Anterior cingulate cortex (tissue), 58 donors: Measurements from ENCODE around the gene CREG2.
"Not testable (repeated sequence)": the region's sequence is repeated elsewhere in the genome, so short reads cannot be mapped to it uniquely, and the experiment has no call there.

Source experiments
- DNase-seq, 58 donors: peaks; one replicate each; lab custom pipeline; 2025; lab: John Stamatoyannopoulos, UW

Gene CREG2

DNA sequence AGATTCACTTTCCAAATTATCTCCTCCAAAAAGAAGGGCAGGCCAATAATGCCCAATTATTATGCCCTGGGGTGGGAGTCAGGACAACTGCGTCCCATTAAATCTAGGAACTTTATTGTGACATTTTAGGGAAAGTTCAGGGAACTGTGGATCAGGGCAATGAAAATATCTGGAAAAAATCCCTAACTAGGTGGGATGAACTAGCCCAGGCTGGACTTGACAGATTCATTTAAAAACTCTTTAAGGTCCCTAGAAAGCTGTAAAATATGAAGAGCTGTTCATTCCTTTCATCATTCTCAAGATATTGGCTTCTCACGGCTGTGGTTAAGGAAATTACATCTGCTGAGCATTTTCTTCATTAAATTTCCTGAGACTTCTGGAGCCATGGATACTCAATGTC is 8.2 kb downstream of the CREG2 start:
- no peak for DNase-seq

GRCh38 chr2:101375653-101376052 is 11.7 kb downstream of the CREG2 start:
- no peak for DNase-seq

- no peak for DNase-seq
These were observed 12.3 kb downstream of the CREG2 start for GRCh38 chr2:101374821-101375561.

DNA sequence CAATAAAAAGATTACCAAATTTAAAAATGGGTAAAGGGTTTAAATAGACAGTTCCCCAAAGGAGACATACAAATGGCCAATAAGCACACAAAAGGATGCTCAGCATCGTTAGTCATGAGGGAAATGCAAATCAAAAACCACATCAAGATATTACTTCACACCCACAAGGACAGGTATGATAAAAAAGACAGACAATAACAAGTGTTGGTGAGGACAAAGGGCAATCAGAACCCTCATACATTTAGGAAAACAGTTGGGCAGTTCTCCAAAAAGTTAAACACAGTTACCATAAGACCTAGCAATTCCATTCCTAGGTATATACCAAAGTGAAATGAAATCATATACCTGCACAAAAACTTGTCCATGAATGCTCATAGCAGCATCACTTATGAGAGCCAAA is 14.5 kb downstream of the CREG2 start:
- no peak for DNase-seq

DNA sequence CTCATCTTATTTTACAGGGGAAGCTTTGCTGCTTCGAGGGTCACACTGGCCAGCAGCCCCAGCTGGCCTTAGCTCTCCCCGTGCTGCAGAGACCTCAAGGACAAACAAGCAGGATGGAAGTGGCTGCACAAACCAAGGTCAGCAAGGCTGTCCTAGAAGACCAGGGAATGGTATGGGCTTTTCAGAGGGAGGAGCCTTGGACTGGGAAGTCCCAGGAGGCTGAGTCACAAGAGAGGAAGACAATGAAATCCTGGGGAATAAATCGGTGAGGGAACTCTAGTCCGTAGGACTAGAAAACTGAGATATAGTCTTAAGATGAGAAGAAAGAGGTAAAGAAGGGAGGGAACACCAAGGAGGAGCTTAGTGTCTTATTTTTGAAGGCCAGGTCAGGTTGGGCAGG is 15.7 kb downstream of the CREG2 start:
- DNase-seq = no peak

DNA sequence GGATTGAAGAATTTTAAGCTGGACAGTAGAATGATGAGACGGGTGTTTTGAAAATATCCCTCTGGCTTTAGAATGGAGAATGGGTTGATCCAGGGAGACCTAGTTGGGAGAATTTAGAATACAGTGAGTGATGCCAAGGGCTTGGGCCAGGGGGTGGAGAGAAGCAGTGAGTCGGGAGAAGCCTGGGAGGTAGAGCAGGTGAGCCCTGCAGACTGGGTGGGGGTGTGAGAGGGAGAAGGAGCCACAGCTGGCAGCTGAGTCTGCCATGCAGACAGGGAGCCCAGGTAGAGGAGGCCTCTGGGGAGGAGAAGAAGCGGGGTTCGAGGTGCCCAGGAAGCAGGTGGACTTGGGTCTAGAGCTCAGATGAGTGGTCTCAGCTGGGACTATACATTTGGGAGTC is 18.2 kb downstream of the CREG2 start:
- DNase-seq = no peak

DNA sequence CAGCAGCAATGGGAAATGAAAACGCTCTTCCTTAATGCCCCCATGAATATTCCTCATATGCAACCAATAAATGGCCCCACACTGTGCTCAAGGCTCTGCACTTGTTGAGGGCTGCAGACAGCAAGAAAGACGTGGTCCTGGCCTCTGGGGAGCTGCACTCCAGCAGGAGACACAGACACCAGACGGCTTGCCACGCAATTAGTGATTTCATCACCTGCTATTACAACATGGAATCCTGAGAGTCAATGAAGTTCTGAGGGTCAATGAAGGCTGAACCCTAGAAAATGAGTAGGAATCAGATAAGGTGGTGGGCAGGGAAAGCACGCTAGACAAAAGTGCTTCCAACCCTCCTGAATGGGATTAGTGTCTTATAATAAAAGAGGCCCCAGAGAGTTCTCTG is 18.9 kb downstream of the CREG2 start:
- no peak for DNase-seq

GRCh38 chr2:101367508-101367907 is 19.8 kb downstream of the CREG2 start:
- no peak for DNase-seq

DNA sequence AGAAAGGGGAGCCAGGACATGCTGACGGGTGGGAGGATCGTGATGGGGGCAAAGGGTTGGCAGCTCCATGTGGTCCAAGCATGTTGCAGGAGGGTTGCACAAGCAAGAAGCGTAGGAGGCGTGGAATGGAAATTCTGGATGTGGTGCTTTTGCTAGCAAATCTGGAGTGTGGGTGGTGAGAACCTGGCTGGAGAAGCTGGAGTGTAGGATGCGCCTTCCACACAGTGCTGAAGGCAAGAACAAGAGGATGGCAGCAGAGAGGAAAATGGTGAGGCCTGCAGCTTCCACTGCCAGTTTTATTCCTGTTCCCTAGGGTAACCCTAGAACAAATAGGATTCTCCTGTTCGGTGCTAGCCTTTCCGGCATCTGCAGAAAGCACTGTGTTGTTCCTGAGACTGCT is 22.4 kb downstream of the CREG2 start:
- peak in 33 of 58 donors; percentile 11 to 83 (median 41) for DNase-seq

DNA sequence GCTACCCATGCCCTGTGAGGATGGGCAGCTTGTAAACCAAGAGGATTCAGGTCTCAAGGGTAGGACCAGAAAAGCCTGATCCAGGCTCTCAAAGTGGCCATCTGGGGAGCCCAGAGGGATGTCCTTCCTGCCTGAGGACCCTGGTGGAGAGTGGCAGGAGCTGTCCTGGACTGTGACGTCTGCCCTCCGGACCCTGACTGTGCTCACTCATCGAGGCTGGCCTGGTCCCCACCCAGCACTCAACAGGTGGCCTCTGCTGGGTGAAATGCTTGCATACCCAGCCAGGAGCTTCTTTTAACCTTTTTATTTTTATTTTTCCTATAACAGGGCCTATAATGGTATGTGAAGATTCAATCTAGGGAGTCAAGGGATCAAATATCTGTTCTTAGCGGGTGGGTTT is 24.5 kb downstream of the CREG2 start:
- no peak for DNase-seq

DNA sequence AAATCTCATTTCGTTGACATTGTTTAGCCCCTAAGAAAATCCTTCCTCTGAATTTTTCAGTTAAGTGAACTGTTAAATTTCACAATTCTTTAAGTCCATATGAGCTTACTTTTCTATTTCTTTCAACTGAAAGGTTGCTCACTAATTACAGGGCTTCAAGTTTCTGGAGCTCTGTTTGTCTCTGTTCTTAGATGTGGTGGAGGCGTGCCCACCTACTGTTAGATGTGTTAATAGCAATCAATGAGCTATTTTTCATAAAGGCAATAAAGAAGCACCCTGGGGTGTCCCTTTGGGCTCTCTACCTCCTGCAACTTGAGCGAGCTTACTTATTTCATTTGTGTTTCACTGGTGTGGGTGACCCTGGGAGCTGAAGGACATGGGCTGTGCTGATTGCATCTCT is 25.0 kb downstream of the CREG2 start:
- DNase-seq = no peak

DNA sequence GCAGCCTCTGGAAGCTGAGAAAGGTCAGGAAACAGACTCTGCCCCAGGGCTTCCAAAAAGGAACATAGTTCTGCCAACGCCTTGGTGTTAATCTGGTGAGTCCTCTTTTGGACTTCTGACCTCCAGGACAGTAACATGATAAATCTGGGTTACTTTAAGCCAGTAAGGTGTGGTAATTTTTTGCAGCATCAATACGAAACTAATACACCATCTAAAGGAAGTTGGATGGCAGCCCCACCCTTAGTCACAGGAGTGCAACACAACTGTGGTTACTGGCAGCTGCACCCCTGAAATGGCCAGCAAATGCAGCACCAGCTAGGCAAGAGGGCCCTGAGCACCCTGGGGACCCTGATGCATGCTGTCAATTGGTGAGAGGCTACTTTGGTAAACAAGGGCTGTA is 25.8 kb downstream of the CREG2 start:
- DNase-seq = no peak

DNA sequence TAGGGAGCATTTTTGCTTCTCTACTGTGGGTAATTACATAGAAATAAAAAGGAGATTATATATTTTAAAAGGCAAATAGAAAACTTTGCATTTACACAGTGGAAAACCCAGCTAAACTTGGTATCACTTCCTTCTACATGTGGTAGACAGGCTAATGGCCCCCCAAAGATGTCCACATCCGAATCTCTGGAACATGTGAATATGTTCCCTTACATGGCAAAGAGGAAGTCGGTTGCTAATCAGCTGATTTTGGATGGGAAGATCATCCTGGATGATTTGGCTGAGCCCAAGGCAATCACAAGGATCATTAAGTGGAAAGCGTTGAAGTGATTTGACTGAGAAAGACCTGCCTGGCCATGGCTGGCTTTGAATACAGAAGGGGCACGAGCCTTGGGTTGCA is 26.2 kb downstream of the CREG2 start:
- no peak for DNase-seq

GRCh38 chr2:101360232-101360631 is 27.1 kb downstream of the CREG2 start:
- no peak for DNase-seq

DNA sequence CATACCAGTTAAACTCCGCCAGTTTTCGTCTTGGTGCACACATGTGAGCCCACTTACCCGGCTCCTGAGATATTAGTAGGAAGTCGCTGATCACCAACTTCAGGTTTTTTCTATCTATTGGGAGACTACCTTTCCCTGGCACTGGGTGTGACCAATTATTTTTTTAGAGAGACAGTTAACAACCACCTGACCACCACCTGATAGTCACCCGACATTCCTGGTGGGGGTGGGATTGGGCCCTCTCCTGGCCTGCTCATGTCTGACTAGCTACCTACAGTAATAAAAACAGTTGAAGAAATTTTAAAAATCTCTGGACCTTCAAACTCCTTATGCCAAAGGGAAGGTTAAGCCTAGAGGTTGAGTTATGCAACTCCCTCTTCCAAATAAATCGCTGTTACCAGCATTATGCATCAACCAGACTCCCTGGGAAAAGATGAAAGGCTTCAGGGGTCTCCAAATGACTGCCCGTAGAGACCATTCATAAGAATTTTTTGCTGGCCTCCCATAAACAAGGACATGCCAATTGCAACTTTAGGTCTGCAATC is 27.8 kb downstream of the CREG2 start:
- no peak for DNase-seq

- peak in 1 of 58 donors; percentile 20 for DNase-seq
These were observed 29.9 kb downstream of the CREG2 start for GRCh38 chr2:101357376-101357775.

- no peak for DNase-seq
These were observed 30.8 kb downstream of the CREG2 start for GRCh38 chr2:101356521-101356920.

DNA sequence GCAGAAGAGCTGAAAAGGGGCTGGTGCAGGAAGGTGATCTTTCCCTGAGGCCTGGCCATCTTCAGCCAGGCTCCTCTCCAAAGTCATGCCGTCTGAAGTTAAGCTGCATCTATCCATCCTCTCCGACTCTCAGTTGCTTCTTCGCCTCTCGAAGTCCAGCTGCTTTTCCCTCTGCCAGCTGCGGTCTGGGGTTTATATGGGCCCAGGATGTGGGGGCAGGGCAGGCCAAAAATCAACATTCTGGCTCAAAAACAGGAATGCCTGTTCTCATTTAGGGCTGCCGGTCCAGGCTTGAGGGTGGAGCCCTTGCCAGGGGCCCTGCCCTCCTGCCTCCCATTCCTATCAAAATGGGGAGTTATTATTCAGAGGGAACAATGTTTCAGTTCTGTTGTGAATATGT is 31.2 kb downstream of the CREG2 start:
- no peak for DNase-seq

DNA sequence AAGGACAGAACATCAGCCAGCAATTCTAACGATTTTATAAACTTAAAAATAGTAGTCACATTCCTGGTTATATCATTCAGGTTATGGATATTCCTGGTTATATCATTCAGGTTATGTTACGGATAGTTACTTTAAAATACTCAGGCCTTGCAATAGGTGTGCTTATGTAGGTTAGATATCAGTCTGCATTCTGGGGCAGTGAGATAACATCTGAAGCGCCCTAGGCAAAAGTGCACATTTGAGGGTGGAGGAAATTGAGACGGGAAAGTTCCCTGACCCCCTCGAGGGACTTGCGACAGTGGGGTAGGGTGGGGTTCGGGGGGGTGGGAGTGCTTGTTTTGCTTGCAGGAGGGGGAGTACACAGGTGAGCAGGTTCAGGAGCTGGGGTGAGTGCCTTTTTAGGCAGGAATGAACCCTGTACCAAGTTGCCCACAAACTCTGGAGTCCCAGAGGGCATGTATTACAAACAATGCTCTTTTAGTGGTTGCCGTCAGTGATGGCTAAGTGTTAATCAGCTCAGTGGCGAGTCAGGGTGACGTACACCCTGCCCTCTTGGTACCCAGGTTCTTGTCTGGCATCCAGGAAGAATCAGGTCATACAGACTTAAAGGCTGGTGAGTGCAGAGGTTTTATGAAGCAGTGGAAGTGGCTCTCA is 31.8 kb downstream of the CREG2 start:
- DNase-seq = no peak

- no peak for DNase-seq
These were observed 32.6 kb downstream of the CREG2 start for GRCh38 chr2:101354420-101355311.

GRCh38 chr2:101352631-101353030 is 34.7 kb downstream of the CREG2 start:
- not testable (repeated sequence) for DNase-seq
